Measurements from ENCODE around the gene OR8G5. TPM values are rescaled to one million over a fixed set of nuclear protein-coding genes. Genes with fewer than 3 reads are reported as not detected.

The OR8G5 gene
- total and polyA plus RNA-seq, 2 donors (not counting 1 experiment from before 2014, with no cell fraction given) = not detected

DNA sequence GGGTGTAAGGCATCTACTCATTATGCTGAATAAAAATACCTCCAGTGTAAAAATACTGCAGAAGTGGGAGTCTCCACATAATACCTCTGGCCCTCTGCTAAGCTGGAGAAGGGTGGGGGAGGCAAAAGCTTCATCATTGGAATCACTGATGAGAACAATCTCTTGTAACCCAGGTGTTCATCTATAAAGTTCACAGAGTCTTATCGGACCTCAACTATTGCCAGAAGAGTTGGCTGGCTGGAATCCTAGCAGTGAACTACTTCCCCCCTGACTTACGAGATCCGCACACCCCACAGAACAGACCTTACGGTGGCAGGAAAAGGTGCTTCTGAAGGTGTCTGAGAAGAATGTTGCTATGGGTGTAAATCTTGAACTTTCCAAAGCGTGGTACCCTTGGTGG lies 55.1 kb downstream of the OR8G5 start:
- POLR2A ChIA-PET = no interaction called here
- no peak for DNase-seq
- no peaks in the 10 kb centered on the region for H3K4me1 ChIP-seq (ENCODE audit: control insufficient read depth in 2 of 2, insufficient read depth in 2 of 2, low read length in 2 of 2)
- no peak overlapping the region for H3K27ac ChIP-seq (ENCODE audit: low read length in 2 of 2)
- H3K4me2 ChIP-seq (replicated peaks; ENCODE audit: low read depth, low read length, poor library complexity, severe bottlenecking) = no peak overlapping the region
- peaks cover 18% of the 10 kb centered on the region for H3K27me3 Mint-ChIP-seq
- H3K9ac ChIP-seq (ENCODE audit: low read length) = no peak overlapping the region
- TF ChIP-seq, protein P1, sequence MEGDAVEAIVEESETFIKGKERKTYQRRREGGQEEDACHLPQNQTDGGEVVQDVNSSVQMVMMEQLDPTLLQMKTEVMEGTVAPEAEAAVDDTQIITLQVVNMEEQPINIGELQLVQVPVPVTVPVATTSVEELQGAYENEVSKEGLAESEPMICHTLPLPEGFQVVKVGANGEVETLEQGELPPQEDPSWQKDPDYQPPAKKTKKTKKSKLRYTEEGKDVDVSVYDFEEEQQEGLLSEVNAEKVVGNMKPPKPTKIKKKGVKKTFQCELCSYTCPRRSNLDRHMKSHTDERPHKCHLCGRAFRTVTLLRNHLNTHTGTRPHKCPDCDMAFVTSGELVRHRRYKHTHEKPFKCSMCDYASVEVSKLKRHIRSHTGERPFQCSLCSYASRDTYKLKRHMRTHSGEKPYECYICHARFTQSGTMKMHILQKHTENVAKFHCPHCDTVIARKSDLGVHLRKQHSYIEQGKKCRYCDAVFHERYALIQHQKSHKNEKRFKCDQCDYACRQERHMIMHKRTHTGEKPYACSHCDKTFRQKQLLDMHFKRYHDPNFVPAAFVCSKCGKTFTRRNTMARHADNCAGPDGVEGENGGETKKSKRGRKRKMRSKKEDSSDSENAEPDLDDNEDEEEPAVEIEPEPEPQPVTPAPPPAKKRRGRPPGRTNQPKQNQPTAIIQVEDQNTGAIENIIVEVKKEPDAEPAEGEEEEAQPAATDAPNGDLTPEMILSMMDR (IDR thresholded peaks at IDR 0.05) = no peak
- no peak for TF ChIP-seq EZH2 (IDR thresholded peaks at IDR 0.05; ENCODE audit: borderline replicate concordance, insufficient read depth, low read depth, low read length, poor library complexity, severe bottlenecking)
- ATAC-seq (ENCODE audit: low read depth) = no peak
- CTCF ChIA-PET = no interaction called here
- no peak overlapping the region for H2AFZ ChIP-seq (ENCODE audit: insufficient read depth, low read depth, low read length, poor library complexity, severe bottlenecking)
- WGBS (ENCODE audit: insufficient coverage) = 100% methylated on average over 1 of the region's 5 CpGs
- H3K9me3 Mint-ChIP-seq (ENCODE audit: insufficient read depth) = no peaks in the 10 kb centered on the region
- H3K79me2 ChIP-seq (ENCODE audit: control insufficient read depth, insufficient read depth, low read length) = no peaks in the 10 kb centered on the region
- no peaks in the 10 kb centered on the region for H3K36me3 ChIP-seq (replicated peaks in 1 of 2; ENCODE audit: control extremely low read depth in 1 of 2, control insufficient read depth in 1 of 2, extremely low read depth in 1 of 2, insufficient read depth in 2 of 2, low read length in 1 of 2)
- intact Hi-C loops (cut with micrococcal nuclease) = no loop called here
- H3K9me3 ChIP-seq (ENCODE audit: control extremely low read depth in 1 of 3, control insufficient read depth in 2 of 3, insufficient read depth in 1 of 3, low read length in 2 of 3) = no peaks in the 10 kb centered on the region
- H4K20me1 ChIP-seq (ENCODE audit: control insufficient read depth, insufficient read depth, low read length, poor library complexity, severe bottlenecking) = no peaks in the 10 kb centered on the region
- H3K27me3 ChIP-seq (replicated peaks in 1 of 4; ENCODE audit: control extremely low read depth in 1 of 4, control insufficient read depth in 3 of 4, insufficient read depth in 4 of 4, low read length in 3 of 4) = peaks cover 0 to 11% (median 2%) of the 10 kb centered on the region in 4 experiments
- H3K4me1 Mint-ChIP-seq = no peaks in the 10 kb centered on the region
- H3K4me3 ChIP-seq (ENCODE audit: control extremely low read depth in 1 of 5, extremely low read depth in 1 of 5, insufficient read depth in 1 of 5, low read depth in 2 of 5, low read length in 4 of 5) = no peak overlapping the region
- H3K27ac Mint-ChIP-seq = no peak overlapping the region
- no peak overlapping the region for H3K4me3 Mint-ChIP-seq

DNA sequence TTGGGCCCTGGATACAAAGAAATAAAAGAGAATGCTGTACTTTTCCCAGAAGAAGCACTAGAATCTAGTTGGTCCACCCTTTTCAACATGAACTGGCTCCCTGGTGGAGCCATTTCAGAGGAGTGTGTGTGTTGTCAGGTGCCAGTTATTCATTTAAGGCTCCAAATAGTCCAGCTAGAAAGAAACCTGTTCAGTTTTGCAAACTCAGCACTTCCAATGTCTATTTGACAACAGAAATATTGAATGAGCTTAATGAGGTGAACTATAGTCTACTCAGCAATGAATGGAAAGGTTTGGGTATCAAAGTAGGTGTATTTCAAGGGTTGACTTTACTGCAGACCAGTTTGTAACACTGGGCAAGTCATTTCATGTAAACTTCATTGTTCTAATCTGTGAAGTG lies 55.5 kb downstream of the OR8G5 start:
- DNase-seq (no peak), ATAC-seq (ENCODE audit: low read depth) (no peak)
- ChIA-PET CTCF (interaction anchor here (1.2 kb wide), 1 partner anchor 18 kb away, joined by 3 read pairs; no protein-coding TSS in a partner anchor), POLR2A (no interaction called here)
- no peak overlapping the region for H3K4me3 ChIP-seq (ENCODE audit: control extremely low read depth in 1 of 5, extremely low read depth in 1 of 5, insufficient read depth in 1 of 5, low read depth in 2 of 5, low read length in 4 of 5)
- H3K4me1 ChIP-seq (ENCODE audit: control insufficient read depth in 2 of 2, insufficient read depth in 2 of 2, low read length in 2 of 2) = no peaks in the 10 kb centered on the region
- no peak overlapping the region for H3K4me3 Mint-ChIP-seq
- H3K4me1 Mint-ChIP-seq = no peaks in the 10 kb centered on the region
- H3K36me3 ChIP-seq (replicated peaks in 1 of 2; ENCODE audit: control extremely low read depth in 1 of 2, control insufficient read depth in 1 of 2, extremely low read depth in 1 of 2, insufficient read depth in 2 of 2, low read length in 1 of 2) = no peaks in the 10 kb centered on the region
- no peak overlapping the region for H3K4me2 ChIP-seq (replicated peaks; ENCODE audit: low read depth, low read length, poor library complexity, severe bottlenecking)
- H3K27me3 ChIP-seq (replicated peaks in 1 of 4; ENCODE audit: control extremely low read depth in 1 of 4, control insufficient read depth in 3 of 4, insufficient read depth in 4 of 4, low read length in 3 of 4) = peaks cover 0 to 9% (median 2%) of the 10 kb centered on the region in 4 experiments
- peaks cover 17% of the 10 kb centered on the region for H3K27me3 Mint-ChIP-seq
- no peaks in the 10 kb centered on the region for H3K9me3 ChIP-seq (ENCODE audit: control extremely low read depth in 1 of 3, control insufficient read depth in 2 of 3, insufficient read depth in 1 of 3, low read length in 2 of 3)
- no peaks in the 10 kb centered on the region for H3K9me3 Mint-ChIP-seq (ENCODE audit: insufficient read depth)
- H2AFZ ChIP-seq (ENCODE audit: insufficient read depth, low read depth, low read length, poor library complexity, severe bottlenecking) = no peak overlapping the region
- H3K79me2 ChIP-seq (ENCODE audit: control insufficient read depth, insufficient read depth, low read length) = no peaks in the 10 kb centered on the region
- H3K27ac ChIP-seq (ENCODE audit: low read length in 2 of 2) = no peak overlapping the region
- no peak overlapping the region for H3K9ac ChIP-seq (ENCODE audit: low read length)
- intact Hi-C loops (cut with micrococcal nuclease) = no loop called here
- no peak overlapping the region for H3K27ac Mint-ChIP-seq
- H4K20me1 ChIP-seq (ENCODE audit: control insufficient read depth, insufficient read depth, low read length, poor library complexity, severe bottlenecking) = no peaks in the 10 kb centered on the region
- TF ChIP-seq EZH2 (IDR thresholded peaks at IDR 0.05; ENCODE audit: borderline replicate concordance, insufficient read depth, low read depth, low read length, poor library complexity, severe bottlenecking) = no peak
- TF ChIP-seq, protein P1 (IDR thresholded peaks at IDR 0.05) = no peak

Measured in B cell (primary cell).